HCT116 (cell line): ENCODE measurements around the gene ACER3. TPM values are rescaled to one million over a fixed set of nuclear protein-coding genes. Genes with fewer than 3 reads are reported as not detected.

Source experiments
- ATAC-seq: fragments of 200-7000 bp; cut with Tn5 transposase; 2 replicates; pipeline ENCODE4 v1.9.1; 2020; ENCODE audit warnings: mild to moderate bottlenecking, moderate library complexity
- BruUV-seq: library from RNA; stranded (reverse); fragments of 400-500 nt; replicated peaks from 2 replicates; lab custom pipeline; 2021; lab: Mats Ljungman, UMichigan
- CTCF ChIA-PET: fragments of 300-600 bp; sonication (Branson Sonifier 250); formaldehyde crosslinking; loops from one replicate; lab custom pipeline; 2021; ENCODE audit warnings: antibody characterized with exemption; lab: Charles Lee
- POLR2A ChIA-PET: fragments of 300-600, 350-600 bp; sonication (Branson Sonifier 250); formaldehyde crosslinking; loops from one replicate; lab custom pipeline; 2021; ENCODE audit warnings: antibody characterized with exemption; lab: Charles Lee
- RAD21 ChIA-PET, 2 experiments: fragments of 300-600 bp; sonication (Branson Sonifier 250); formaldehyde crosslinking; loops; one replicate each; lab custom pipeline; 2023; ENCODE audit warnings: low total read pairs in 2 of 2; ENCODE audit not compliant: uncharacterized antibody in 2 of 2, unreplicated experiment in 2 of 2, low non-redundant PET in 1 of 2; lab: Charles Lee
- DNase-seq: peaks from one replicate; pipeline ENCODE4 v3.0.0-alpha.2; 2010; ENCODE audit warnings: low read depth, low spot score
- H2AFZ ChIP-seq: fragments of 200-600 bp; shearing (Covaris generic), sonication (generic); 2 replicates; pipeline ENCODE4 v1.6.1; 2017; ENCODE audit warnings: low read depth, mixed run types, mixed read lengths, antibody characterized with exemption, low read length; ENCODE audit not compliant: poor library complexity, severe bottlenecking
- H3K27ac ChIP-seq: 2 replicates; pipeline ENCODE4 v1.5.1; 2012; ENCODE audit warnings: low read depth, low read length
- H3K27me3 ChIP-seq: fragments of 200-600 bp; sonication (generic); 2 replicates; pipeline ENCODE4 v1.6.1; 2016; ENCODE audit warnings: mixed run types, low read length, mixed read lengths; ENCODE audit not compliant: insufficient read depth
- H3K36me3 ChIP-seq, 2 experiments: fragments of 200-500 bp in 1 of 2; fragments of 200-600 bp in 1 of 2; sonication (Bioruptor generic) in 1 of 2; sonication (generic) in 1 of 2; 2 replicates each; pipeline versions ENCODE4 v1.5.1 to v1.6.1; 2014 to 2016; ENCODE audit warnings: low read length in 2 of 2, inconsistent platforms in 1 of 2, mixed read lengths in 1 of 2, mixed run types in 1 of 2; ENCODE audit not compliant: insufficient read depth in 2 of 2, control insufficient read depth in 1 of 2
- H3K4me1 ChIP-seq, 2 experiments: fragments of 200-600 bp in 1 of 2; sonication (generic) in 1 of 2; 2 replicates each; pipeline versions ENCODE4 v1.5.1 to v1.6.1; 2012 to 2017; ENCODE audit warnings: low read length in 2 of 2, inconsistent platforms in 1 of 2, mild to moderate bottlenecking in 1 of 2, mixed read lengths in 1 of 2, mixed run types in 1 of 2, moderate library complexity in 1 of 2; ENCODE audit not compliant: insufficient read depth in 2 of 2, control insufficient read depth in 1 of 2
- H3K4me2 ChIP-seq: fragments of 200-600 bp; sonication (generic); 2 replicates; pipeline ENCODE4 v1.6.1; 2017; ENCODE audit warnings: mixed run types, low read length, mixed read lengths
- H3K4me3 ChIP-seq, 2 experiments: fragments of 200-600 bp in 1 of 2; sonication (generic) in 1 of 2; replicated peaks in 1 of 2; 2 replicates each; pipeline ENCODE4 v1.5.1; 2011 to 2016; ENCODE audit warnings: low read length in 2 of 2, control low read depth in 1 of 2, low read depth in 1 of 2, mild to moderate bottlenecking in 1 of 2, mixed read lengths in 1 of 2, mixed run types in 1 of 2
- H3K79me2 ChIP-seq: fragments of 200-600 bp; sonication (generic); 2 replicates; pipeline ENCODE4 v1.6.1; 2017; ENCODE audit warnings: mild to moderate bottlenecking, mixed run types, low read length, moderate library complexity, mixed read lengths; ENCODE audit not compliant: insufficient read depth
- H3K9ac ChIP-seq: fragments of 200-600 bp; sonication (generic); 2 replicates; pipeline ENCODE4 v1.6.1; 2016; ENCODE audit warnings: low read length, mixed read lengths
- H3K9me2 ChIP-seq: fragments of 200-600 bp; sonication (generic), shearing (Covaris generic); 2 replicates; pipeline ENCODE4 v1.6.1; 2017; ENCODE audit warnings: mixed run types, mild to moderate bottlenecking, moderate library complexity; ENCODE audit not compliant: insufficient read depth
- H3K9me3 ChIP-seq, 2 experiments: fragments of 200-500 bp in 1 of 2; fragments of 200-600 bp in 1 of 2; sonication (Bioruptor generic) in 1 of 2; sonication (generic) in 1 of 2; 2 replicates each; pipeline ENCODE4 v1.6.1; 2014 to 2017; ENCODE audit warnings: low read length in 2 of 2, mixed read lengths in 2 of 2, inconsistent platforms in 1 of 2, low read depth in 1 of 2, mild to moderate bottlenecking in 1 of 2, mixed run types in 1 of 2, moderate library complexity in 1 of 2; ENCODE audit not compliant: control insufficient read depth in 1 of 2, insufficient read depth in 1 of 2
- H4K20me1 ChIP-seq: fragments of 200-600 bp; sonication (generic), shearing (Covaris generic); 2 replicates; pipeline ENCODE4 v1.6.1; 2017; ENCODE audit warnings: mixed run types, mild to moderate bottlenecking, moderate library complexity; ENCODE audit not compliant: insufficient read depth
- CBX3 ChIP-seq: IDR thresholded peaks from 2 replicates; pipeline ENCODE4 v1.6.1; 2012; ENCODE audit warnings: low read depth
- EGR1 ChIP-seq: IDR thresholded peaks from 2 replicates; pipeline ENCODE4 v1.6.1; 2012; ENCODE audit warnings: low read depth
- ELF1 ChIP-seq: IDR thresholded peaks from 2 replicates; pipeline ENCODE4 v1.6.1; 2012; ENCODE audit warnings: low read depth, borderline replicate concordance
- EZH2 ChIP-seq: fragments of 200-600 bp; sonication (generic); IDR thresholded peaks from 2 replicates; pipeline ENCODE4 v1.6.1; 2017; ENCODE audit warnings: antibody characterized with exemption, mixed run types
- EZH2phosphoT487 ChIP-seq: fragments of 200-600 bp; IDR thresholded peaks from 2 replicates; pipeline ENCODE4 v1.6.1; 2018; ENCODE audit warnings: antibody characterized with exemption, borderline replicate concordance
- FOSL1 ChIP-seq: IDR thresholded peaks from 2 replicates; pipeline ENCODE4 v1.6.1; 2012; ENCODE audit warnings: low read depth
- RAD21 ChIP-seq: IDR thresholded peaks from 2 replicates; pipeline ENCODE4 v1.6.1; 2012; ENCODE audit warnings: low read depth, mild to moderate bottlenecking
- SRF ChIP-seq: IDR thresholded peaks from 2 replicates; pipeline ENCODE4 v1.6.1; 2012; ENCODE audit warnings: low read depth
- YY1 ChIP-seq: IDR thresholded peaks from 2 replicates; pipeline ENCODE4 v1.6.1; 2011; ENCODE audit warnings: low read length, low read depth, moderate library complexity, mild to moderate bottlenecking; ENCODE audit not compliant: insufficient replicate concordance; ENCODE audit errors: extremely low read depth
- ZNF274 ChIP-seq: fragments of 200-500 bp; sonication (Bioruptor generic); IDR thresholded peaks from 2 replicates; pipeline ENCODE4 v1.6.1; 2014; ENCODE audit warnings: mild to moderate bottlenecking, low read depth, low read length, inconsistent platforms
- intact Hi-C: fragments of 100-400 bp; cut with micrococcal nuclease; formaldehyde crosslinking; loops from 2 replicates; pipeline ENCODE4 v1.10.0; 2022
- total RNA-seq: library from RNA; stranded (reverse); gene quantifications from one replicate; pipeline ENCODE4 v1.2.1, GENCODE V29; 2021; ENCODE audit not compliant: unreplicated experiment
- TF ChIP-seq, protein P1 (sequence below): IDR thresholded peaks from 2 replicates; pipeline ENCODE4 v1.6.1; 2011; ENCODE audit warnings: mild to moderate bottlenecking, low read length, moderate library complexity; ENCODE audit not compliant: insufficient replicate concordance; ENCODE audit errors: extremely low read depth
- TF ChIP-seq, protein P2 (sequence below), 3 experiments: fragments of 200-600 bp in 1 of 3; sonication (generic) in 1 of 3; IDR thresholded peaks in 2 of 3; conservative IDR thresholded peaks in 1 of 3; 2 replicates each; pipeline ENCODE4 v1.5.1; 2012 to 2017; ENCODE audit warnings: low read depth in 2 of 3, low read length in 2 of 3, antibody characterized with exemption in 1 of 3, borderline replicate concordance in 1 of 3, control low read depth in 1 of 3, mild to moderate bottlenecking in 1 of 3, mixed read lengths in 1 of 3, mixed run types in 1 of 3, moderate library complexity in 1 of 3; ENCODE audit not compliant: insufficient read depth in 1 of 3

ACER3 gene
- total RNA-seq, 1 experiment from 2014 or later, result 19.1 TPM

DNA sequence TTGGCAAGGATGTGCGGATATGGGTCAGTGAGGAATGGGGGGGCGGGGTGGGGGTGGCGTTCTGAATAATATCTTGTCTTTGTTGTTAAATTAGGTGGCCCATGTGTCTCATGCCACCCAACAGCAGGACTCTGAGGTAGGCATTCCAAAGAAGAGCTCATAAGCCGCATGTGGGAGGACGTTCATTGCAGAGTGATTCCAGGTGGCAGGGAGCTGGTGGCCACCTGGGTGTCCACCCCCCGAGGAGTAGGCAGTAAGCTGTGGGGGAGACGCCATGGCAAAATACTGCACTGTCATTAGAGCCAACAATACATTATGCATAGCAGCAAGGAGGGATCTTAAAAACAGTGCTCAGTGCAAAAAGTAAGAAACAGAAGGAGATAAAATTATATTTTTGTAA, 191.8 kb downstream of the ACER3 start:
- no peak overlapping the region for H3K9ac ChIP-seq
- ChIA-PET RAD21 (no interaction called here), CTCF (interaction anchor here (0.6 to 1.1 kb wide), 2 partner anchors 38 to 54 kb away, joined by 3 read pairs; no protein-coding TSS in a partner anchor), POLR2A (no interaction called here)
- no peaks in the 10 kb centered on the region for H4K20me1 ChIP-seq
- TF ChIP-seq ELF1, result no peak
- no peak for TF ChIP-seq CBX3
- no peak for TF ChIP-seq EZH2
- peaks cover 0 to 13% of the 10 kb centered on the region in 2 experiments; a peak in 2 of 4 replicates for H3K9me3 ChIP-seq
- peaks cover 0 to under 1% of the 10 kb centered on the region in 2 experiments; a peak in 1 of 4 replicates for H3K4me1 ChIP-seq
- intact Hi-C loops, result no loop called here
- no peak overlapping the region for H3K4me3 ChIP-seq
- no peaks in the 10 kb centered on the region for H3K36me3 ChIP-seq
- H3K4me2 ChIP-seq, result no peak overlapping the region
- no peaks in the 10 kb centered on the region for H3K79me2 ChIP-seq
- no TSS peak for BruUV-seq
- no peak overlapping the region for H2AFZ ChIP-seq
- ATAC-seq, result no peak
- H3K27me3 ChIP-seq, result no peaks in the 10 kb centered on the region
- DNase-seq, result no peak
- H3K27ac ChIP-seq, result no peak overlapping the region
- no peaks in the 10 kb centered on the region for H3K9me2 ChIP-seq

- intact Hi-C loops, result no loop called here
- Histone ChIP-seq H3K27me3 (no peaks in the 10 kb centered on the region), H3K9ac (no peak overlapping the region), H2AFZ (no peak overlapping the region), H3K4me1 (no peaks in the 10 kb centered on the region), H3K9me2 (no peaks in the 10 kb centered on the region), H3K9me3 (peaks cover 0 to 13% of the 10 kb centered on the region in 2 experiments; a peak in 2 of 4 replicates), H3K4me3 (no peak overlapping the region), H3K36me3 (no peaks in the 10 kb centered on the region), H3K4me2 (no peak overlapping the region), H4K20me1 (no peaks in the 10 kb centered on the region), H3K27ac (no peak overlapping the region), H3K79me2 (no peaks in the 10 kb centered on the region)
- ChIA-PET CTCF (interaction anchor here (1.2 kb wide), 1 partner anchor 38 kb away, joined by 3 read pairs; no protein-coding TSS in a partner anchor), POLR2A (no interaction called here), RAD21 (no interaction called here)
- TF ChIP-seq EZH2phosphoT487 (no peak), EZH2 (no peak), FOSL1 (no peak), EGR1 (no peak), SRF (no peak), ZNF274 (no peak), RAD21 (no peak), YY1 (no peak)
- TF ChIP-seq, protein P1, sequence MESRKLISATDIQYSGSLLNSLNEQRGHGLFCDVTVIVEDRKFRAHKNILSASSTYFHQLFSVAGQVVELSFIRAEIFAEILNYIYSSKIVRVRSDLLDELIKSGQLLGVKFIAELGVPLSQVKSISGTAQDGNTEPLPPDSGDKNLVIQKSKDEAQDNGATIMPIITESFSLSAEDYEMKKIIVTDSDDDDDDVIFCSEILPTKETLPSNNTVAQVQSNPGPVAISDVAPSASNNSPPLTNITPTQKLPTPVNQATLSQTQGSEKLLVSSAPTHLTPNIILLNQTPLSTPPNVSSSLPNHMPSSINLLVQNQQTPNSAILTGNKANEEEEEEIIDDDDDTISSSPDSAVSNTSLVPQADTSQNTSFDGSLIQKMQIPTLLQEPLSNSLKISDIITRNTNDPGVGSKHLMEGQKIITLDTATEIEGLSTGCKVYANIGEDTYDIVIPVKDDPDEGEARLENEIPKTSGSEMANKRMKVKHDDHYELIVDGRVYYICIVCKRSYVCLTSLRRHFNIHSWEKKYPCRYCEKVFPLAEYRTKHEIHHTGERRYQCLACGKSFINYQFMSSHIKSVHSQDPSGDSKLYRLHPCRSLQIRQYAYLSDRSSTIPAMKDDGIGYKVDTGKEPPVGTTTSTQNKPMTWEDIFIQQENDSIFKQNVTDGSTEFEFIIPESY, result no peak
- TF ChIP-seq, protein P2, sequence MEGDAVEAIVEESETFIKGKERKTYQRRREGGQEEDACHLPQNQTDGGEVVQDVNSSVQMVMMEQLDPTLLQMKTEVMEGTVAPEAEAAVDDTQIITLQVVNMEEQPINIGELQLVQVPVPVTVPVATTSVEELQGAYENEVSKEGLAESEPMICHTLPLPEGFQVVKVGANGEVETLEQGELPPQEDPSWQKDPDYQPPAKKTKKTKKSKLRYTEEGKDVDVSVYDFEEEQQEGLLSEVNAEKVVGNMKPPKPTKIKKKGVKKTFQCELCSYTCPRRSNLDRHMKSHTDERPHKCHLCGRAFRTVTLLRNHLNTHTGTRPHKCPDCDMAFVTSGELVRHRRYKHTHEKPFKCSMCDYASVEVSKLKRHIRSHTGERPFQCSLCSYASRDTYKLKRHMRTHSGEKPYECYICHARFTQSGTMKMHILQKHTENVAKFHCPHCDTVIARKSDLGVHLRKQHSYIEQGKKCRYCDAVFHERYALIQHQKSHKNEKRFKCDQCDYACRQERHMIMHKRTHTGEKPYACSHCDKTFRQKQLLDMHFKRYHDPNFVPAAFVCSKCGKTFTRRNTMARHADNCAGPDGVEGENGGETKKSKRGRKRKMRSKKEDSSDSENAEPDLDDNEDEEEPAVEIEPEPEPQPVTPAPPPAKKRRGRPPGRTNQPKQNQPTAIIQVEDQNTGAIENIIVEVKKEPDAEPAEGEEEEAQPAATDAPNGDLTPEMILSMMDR (IDR thresholded peaks at IDR 0.05 in 2 of 3, conservative IDR thresholded peaks at IDR 0.05 in 1 of 3; ENCODE audit: borderline replicate concordance in 1 of 3, insufficient read depth in 1 of 3, low read depth in 2 of 3, low read length in 2 of 3), result no peak
- DNase-seq (no peak), ATAC-seq (no peak)
- no TSS peak for BruUV-seq
Observed at GRCh38 chr11:77053217-77054015, 192.7 kb downstream of the ACER3 start.
